GM12801 (cell line): Measurements from ENCODE around the gene MS4A18.

Source experiments
- TF ChIP-seq, protein P1 (sequence below): IDR thresholded peaks from one replicate; pipeline ENCODE4 v1.5.1; 2011; ENCODE audit warnings: control low read depth; ENCODE audit not compliant: insufficient read length; ENCODE audit errors: extremely low read depth

MS4A18 gene

DNA sequence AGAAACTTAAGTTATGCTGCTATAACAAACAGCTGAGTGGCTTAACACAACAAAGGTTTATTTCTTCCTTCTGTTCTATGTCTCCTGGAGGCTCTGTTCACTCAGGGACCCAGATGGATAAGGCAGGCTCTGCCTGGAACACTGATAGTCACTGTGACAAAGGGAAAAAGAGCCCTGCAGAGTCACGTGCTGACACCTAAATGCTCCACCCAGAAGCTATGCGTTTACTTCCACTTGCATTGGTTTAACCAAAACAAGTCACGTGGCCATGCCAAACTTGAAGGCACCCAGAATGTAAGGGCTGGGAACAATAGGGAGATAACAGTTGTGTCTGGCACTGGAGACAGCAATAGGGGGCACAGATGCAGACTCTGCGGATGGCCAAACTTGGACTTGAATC lies 28.8 kb downstream of the MS4A18 start:
- TF ChIP-seq, protein P1, sequence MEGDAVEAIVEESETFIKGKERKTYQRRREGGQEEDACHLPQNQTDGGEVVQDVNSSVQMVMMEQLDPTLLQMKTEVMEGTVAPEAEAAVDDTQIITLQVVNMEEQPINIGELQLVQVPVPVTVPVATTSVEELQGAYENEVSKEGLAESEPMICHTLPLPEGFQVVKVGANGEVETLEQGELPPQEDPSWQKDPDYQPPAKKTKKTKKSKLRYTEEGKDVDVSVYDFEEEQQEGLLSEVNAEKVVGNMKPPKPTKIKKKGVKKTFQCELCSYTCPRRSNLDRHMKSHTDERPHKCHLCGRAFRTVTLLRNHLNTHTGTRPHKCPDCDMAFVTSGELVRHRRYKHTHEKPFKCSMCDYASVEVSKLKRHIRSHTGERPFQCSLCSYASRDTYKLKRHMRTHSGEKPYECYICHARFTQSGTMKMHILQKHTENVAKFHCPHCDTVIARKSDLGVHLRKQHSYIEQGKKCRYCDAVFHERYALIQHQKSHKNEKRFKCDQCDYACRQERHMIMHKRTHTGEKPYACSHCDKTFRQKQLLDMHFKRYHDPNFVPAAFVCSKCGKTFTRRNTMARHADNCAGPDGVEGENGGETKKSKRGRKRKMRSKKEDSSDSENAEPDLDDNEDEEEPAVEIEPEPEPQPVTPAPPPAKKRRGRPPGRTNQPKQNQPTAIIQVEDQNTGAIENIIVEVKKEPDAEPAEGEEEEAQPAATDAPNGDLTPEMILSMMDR = no peak

DNA sequence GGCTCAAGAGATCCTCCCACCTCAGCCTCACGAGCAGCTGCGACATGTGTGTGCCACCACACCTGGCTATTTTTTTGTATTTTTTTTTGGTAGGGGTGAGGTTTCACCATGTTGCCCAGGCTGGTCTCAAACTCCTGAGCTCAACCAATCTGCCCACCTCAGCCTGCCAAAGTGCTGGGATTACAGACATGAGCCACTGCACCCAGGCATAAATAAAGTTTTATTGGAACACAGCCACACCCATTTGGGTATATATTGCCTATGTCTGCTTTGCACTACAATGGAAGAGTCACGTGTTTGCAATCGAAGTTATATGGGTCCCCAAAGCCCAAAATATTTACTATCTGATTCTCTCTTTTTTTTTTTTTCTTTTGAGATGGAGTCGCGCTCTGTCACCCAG lies 30.4 kb downstream of the MS4A18 start:
- TF ChIP-seq, protein P1 = no peak

DNA sequence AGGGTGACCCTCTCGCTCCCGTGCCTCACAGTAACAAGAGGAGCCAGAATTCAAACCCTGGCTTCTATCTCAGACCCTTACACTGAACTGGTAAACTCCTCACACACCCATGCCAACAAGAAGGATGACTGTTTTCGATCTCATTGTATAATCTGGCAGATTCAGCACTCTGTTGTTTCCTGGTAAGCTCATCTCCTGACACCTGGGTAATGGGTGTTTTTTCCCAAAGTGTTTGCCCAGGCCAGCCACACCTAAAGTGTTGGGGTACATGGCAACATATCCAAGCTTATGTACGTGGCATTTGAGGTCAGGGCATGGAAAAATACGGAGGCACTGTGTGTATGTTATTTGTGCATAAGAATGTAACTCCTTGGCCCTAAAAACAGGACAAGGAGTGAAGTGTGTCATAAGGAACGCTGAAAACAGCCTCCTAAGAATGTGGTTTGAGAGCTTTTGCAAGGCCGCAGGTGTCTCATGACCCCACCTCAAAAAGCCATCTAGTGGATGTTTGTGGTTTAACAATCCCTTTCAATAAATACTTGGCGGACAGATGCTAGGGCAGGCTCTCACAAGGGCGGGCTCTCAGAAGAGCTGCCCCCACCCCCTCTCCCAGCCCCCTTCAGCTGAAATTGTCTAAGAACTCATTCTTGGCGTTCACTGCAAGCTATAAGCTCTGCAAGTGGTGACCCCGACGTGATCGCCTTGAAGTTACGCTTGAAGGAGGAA lies 31.9 kb downstream of the MS4A18 start, which contains the start of gene MS4A15:
MS4A15 (plus strand) TSS at position 561 of the 726 bp plus-strand sequence. CDS start 6,867 bp downstream, outside the sequence.
- TF ChIP-seq, protein P1 = no peak

DNA sequence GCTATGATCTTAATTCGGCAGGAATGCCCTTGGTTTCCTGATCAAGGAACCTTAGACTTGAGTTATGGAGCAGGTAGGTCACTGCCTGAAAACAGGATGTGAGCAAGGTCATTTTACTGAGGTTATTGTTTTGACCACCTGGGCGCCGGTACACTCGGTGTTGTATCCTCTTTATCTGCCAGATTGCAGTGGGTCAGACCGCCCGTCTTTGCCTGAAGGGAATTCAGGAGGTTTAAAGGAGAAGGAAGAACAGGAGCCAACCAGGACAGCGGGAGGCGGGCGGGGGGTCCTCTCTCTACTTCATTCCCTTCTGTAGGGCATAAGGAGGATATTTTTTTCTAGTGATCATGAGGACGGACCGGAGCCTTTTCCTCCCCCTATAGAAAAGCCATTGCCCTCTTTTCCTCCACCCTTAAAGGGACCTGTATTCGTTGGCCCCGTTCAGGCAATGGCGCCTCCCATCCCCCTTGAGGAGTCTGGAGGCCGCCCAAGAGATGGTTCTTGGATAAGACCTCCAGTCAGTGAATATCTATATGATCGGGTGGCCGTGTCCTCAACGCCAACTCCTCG lies 32.8 kb downstream of the MS4A18 start:
- TF ChIP-seq, protein P1 = no peak

DNA sequence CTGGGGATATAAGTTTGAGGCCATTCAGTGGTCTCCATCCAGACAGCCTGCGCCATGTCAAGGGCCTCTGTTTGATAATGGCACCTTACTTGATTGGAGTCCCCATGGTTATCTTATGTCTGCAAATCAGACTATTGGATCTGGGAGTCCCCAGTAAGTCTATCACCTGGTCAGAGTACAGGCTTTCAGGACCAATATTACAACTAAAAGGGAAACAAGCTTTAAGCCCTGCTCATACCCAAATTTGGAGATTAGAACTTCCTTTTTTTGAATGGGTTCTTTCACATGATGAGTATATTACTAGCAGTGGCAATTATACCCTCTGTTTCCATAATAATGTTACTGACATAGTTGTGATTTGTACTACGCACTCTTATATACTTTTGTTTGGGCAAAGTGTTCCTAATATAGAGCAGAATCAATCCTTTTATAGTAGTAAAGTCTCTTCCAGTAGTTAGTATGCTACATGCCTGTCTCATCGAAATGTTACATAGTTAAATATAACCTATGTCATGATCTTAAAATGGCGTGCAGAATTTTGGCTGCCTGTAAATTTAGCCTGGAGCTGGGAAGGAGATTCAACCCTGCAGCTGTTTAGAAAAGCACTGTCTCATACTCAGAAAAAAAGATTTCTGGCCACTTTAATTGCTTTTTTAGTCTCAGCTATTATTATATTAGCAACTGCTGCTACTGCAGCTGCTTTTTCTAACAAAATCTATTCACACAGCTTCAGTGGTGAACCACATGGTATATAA lies 37.1 kb downstream of the MS4A18 start:
- TF ChIP-seq, protein P1 = no peak

DNA sequence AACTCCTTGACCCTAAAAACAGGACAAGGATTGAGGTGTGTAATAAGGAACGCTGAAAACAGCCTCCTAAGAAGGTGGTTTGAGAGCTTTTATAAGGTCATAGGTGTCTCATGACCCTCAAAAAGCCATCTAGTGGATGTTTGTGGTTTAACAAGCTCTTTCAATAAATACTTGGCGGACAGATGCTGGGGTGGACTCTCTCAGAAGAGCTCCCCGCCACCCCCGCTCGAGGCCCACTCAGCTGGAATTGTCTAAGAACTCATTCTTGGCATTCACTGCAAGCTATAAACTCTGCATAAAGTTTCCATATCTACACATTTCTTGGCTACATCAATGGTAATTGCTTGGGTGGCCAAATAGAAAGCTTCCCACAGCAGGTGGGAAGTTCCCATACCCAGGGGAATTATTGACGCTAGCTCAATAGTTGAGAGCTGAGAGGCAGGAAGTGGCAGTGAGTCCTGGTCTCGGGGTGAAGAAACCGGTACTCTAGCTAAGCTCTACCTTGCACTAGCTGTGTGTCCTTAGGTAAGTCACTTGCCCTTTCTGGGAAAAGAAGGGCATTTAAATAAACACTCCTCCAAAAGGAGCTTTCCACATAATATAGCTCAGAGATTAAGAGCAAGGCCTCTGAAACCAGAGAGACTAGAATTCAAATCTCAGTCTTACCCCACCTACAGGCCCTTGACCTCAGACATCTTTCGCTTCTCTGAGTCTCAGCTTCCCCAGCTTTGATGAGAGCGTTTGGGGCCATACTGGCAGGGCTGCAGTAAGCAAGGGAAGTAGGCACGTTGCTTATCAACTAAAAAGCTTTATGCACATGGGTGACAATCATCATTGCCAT lies 38.6 kb downstream of the MS4A18 start:
- TF ChIP-seq, protein P1 = no peak
